Mesodermal cell (in vitro differentiated cells): ENCODE results near the gene C19orf25.

ENCODE experiments used
- H3K27ac ChIP-seq: 2 replicates; pipeline ENCODE4 v1.7.0; 2013; ENCODE audit warnings: mild to moderate bottlenecking, low read depth, low read length, moderate library complexity; ENCODE audit not compliant: severe bottlenecking
- H3K36me3 ChIP-seq: 2 replicates; pipeline ENCODE4 v1.7.1; 2013; ENCODE audit warnings: mild to moderate bottlenecking, low read length, moderate library complexity; ENCODE audit not compliant: control insufficient read depth, insufficient read depth
- H3K4me1 ChIP-seq: one replicate; pipeline ENCODE4 v1.7.1; 2013; ENCODE audit warnings: mild to moderate bottlenecking, low read length; ENCODE audit not compliant: insufficient read depth, control insufficient read depth, poor library complexity, severe bottlenecking
- H3K4me3 ChIP-seq: 2 replicates; pipeline ENCODE4 v1.7.0; 2013; ENCODE audit warnings: low read length, control low read depth, mild to moderate bottlenecking; ENCODE audit not compliant: insufficient read depth, poor library complexity, severe bottlenecking; ENCODE audit errors: extremely low read depth
- H3K9me3 ChIP-seq: 2 replicates; pipeline ENCODE4 v1.7.1; 2013; ENCODE audit warnings: mild to moderate bottlenecking, low read length, moderate library complexity; ENCODE audit not compliant: control insufficient read depth
- WGBS, 2 experiments: methylation state at CpG; one replicate each; pipeline ENCODE4 v1.1.5; 2013; ENCODE audit warnings: missing lambda C conversion rate in 2 of 2; ENCODE audit not compliant: insufficient coverage in 2 of 2; 5-methylcytosine and 5-hydroxymethylcytosine counted together

C19orf25 gene

GRCh38 chr19:1467490-1468273 lies 11.3 kb downstream of the C19orf25 start:
- H3K27ac ChIP-seq, result no peak overlapping the region
- 4 to 6% methylated on average over 79 to 83 of the region's 92 CpGs for WGBS, 2 experiments
- H3K36me3 ChIP-seq, result no peaks in the 10 kb centered on the region
- H3K9me3 ChIP-seq, result no peaks in the 10 kb centered on the region
- peaks cover 23% of the 10 kb centered on the region for H3K4me1 ChIP-seq
- no peak overlapping the region for H3K4me3 ChIP-seq

- Histone ChIP-seq H3K27ac (no peak overlapping the region), H3K4me3 (no peak overlapping the region), H3K36me3 (no peaks in the 10 kb centered on the region), H3K4me1 (peaks cover 23% of the 10 kb centered on the region), H3K9me3 (no peaks in the 10 kb centered on the region)
- 4 to 5% methylated on average over 34 to 36 of the region's 36 CpGs for WGBS, 2 experiments
These were observed 11.9 kb downstream of the C19orf25 start for GRCh38 chr19:1467215-1467489.

DNA sequence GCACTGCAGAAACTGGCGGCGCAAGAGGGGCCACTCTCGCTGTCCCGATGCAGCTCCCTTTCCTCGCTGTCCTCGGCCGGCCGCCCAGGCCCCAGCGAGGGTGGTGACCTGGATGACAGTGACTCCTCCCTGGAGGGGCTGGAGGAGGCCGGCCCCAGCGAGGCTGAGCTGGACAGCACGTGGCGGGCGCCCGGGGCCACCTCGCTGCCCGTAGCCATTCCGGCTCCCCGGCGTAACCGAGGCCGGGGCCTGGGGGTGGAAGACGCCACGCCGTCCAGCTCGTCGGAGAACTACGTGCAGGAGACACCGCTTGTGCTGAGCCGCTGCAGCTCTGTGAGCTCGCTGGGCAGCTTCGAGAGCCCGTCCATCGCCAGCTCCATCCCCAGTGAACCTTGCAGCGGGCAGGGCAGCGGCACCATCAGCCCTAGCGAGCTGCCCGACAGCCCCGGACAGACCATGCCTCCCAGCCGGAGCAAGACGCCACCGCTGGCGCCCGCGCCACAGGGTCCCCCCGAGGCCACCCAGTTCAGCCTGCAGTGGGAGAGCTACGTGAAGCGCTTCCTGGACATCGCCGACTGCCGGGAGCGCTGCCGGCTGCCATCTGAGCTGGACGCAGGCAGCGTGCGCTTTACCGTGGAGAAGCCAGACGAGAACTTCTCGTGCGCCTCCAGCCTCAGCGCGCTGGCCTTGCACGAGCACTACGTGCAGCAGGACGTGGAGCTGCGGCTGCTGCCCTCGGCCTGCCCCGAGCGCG lies 12.4 kb downstream of the C19orf25 start:
- Histone ChIP-seq H3K4me1 (peaks cover 20% of the 10 kb centered on the region), H3K4me3 (no peak overlapping the region), H3K9me3 (no peaks in the 10 kb centered on the region), H3K27ac (no peak overlapping the region), H3K36me3 (no peaks in the 10 kb centered on the region)
- 9 to 11% methylated on average over 57 to 70 of the region's 70 CpGs for WGBS, 2 experiments

- no peak overlapping the region for H3K27ac ChIP-seq
- 22 to 23% methylated on average over 34 to 40 of the region's 41 CpGs for WGBS, 2 experiments
- peaks cover 18% of the 10 kb centered on the region for H3K4me1 ChIP-seq
- H3K9me3 ChIP-seq, result no peaks in the 10 kb centered on the region
- no peak overlapping the region for H3K4me3 ChIP-seq
- no peaks in the 10 kb centered on the region for H3K36me3 ChIP-seq
These were observed 13.0 kb downstream of the C19orf25 start for GRCh38 chr19:1466018-1466460.

DNA sequence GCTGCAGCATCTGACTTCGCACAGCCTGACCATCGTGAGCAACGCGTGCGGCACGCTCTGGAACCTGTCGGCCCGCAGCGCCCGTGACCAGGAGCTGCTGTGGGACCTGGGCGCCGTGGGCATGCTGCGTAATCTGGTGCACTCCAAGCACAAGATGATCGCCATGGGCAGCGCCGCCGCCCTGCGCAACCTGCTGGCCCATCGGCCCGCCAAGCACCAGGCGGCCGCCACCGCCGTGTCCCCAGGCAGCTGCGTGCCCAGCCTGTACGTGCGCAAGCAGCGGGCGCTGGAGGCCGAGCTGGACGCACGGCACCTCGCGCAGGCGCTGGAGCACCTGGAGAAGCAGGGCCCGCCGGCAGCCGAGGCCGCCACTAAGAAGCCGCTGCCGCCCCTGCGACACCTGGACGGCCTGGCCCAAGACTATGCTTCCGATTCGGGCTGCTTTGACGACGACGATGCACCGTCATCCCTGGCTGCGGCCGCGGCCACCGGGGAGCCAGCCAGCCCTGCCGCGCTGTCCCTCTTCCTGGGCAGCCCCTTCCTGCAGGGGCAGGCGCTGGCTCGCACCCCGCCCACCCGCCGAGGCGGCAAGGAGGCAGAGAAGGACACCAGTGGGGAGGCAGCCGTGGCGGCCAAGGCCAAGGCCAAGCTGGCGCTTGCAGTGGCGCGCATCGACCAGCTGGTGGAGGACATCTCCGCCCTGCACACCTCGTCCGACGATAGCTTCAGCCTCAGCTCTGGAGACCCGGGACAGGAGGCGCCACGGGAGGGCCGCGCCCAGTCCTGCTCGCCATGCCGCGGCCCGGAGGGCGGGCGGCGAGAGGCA lies 13.6 kb downstream of the C19orf25 start:
- peaks cover 14% of the 10 kb centered on the region for H3K4me1 ChIP-seq
- no peaks in the 10 kb centered on the region for H3K36me3 ChIP-seq
- H3K27ac ChIP-seq, result no peak overlapping the region
- H3K4me3 ChIP-seq, result no peak overlapping the region
- no peaks in the 10 kb centered on the region for H3K9me3 ChIP-seq
- 20 to 25% methylated on average over 54 to 83 of the region's 83 CpGs for WGBS, 2 experiments

DNA sequence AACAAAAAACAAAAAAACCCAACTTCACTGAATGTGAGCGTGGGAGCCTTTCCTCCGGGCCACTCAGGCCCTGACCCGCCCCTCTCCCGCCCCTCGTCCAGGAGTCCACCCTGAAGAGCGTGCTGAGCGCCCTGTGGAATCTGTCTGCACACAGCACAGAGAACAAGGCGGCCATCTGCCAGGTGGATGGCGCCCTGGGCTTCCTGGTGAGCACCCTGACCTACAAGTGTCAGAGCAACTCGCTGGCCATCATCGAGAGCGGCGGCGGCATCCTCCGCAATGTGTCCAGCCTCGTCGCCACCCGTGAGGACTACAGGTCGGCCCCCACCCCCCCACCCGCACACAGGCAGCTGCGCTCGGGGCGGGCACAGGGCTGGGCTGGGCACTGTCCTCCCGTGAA lies 17.2 kb downstream of the C19orf25 start:
- Histone ChIP-seq H3K4me3 (no peak overlapping the region), H3K9me3 (no peaks in the 10 kb centered on the region), H3K27ac (no peak overlapping the region), H3K4me1 (peaks cover 8% of the 10 kb centered on the region), H3K36me3 (no peaks in the 10 kb centered on the region)
- 75 to 90% methylated on average over 9 to 24 of the region's 24 CpGs for WGBS, 2 experiments

DNA sequence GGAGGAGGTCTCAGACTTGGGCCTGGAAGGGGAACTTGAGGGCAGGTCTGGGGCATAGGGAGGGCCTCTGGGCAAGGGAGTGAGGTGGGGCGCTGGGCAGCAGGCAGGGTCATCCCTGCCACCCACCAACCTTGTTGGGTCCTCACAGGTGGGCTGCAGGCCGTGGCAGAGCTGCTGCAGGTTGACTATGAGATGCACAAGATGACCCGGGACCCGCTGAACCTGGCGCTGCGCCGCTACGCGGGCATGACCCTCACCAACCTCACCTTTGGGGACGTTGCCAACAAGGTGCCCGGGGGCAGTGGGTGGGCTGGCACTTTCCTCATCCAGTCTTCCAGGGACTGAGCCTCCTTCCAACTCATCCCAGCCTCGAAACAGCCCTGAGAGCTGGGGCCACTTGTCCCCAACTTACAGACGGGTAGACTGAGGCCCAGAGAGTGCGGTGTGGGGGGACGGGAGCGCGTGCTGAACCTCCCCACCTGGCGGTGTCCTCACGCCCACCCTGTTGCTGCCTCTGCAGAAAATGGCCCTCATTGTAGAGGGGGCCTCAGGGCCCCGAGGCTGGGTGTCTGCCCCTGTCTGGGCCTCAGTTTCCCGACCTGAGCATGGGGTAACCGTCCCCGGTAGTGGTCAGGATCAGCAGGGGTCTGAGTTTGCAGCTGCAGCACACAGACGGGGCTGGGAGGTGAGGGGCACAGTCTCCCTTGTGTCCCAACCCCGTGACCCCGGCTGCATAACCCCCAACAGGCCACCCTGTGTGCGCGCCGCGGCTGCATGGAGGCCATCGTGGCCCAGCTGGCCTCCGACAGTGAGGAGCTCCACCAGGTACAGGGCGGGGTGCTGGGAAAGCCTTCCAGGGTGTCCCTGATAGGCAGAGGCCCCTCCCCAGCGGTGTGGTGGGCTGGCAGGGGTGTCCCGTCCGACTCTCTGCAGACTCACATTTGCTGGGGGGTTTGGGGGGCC lies 18.7 kb downstream of the C19orf25 start:
- Histone ChIP-seq H3K27ac (no peak overlapping the region), H3K36me3 (no peaks in the 10 kb centered on the region), H3K4me3 (no peak overlapping the region), H3K9me3 (no peaks in the 10 kb centered on the region), H3K4me1 (peaks cover 5% of the 10 kb centered on the region)
- 93 to 94% methylated on average over 30 to 32 of the region's 36 CpGs for WGBS, 2 experiments

GRCh38 chr19:1459479-1459878 lies 19.5 kb downstream of the C19orf25 start:
- H3K36me3 ChIP-seq, result no peaks in the 10 kb centered on the region
- H3K4me3 ChIP-seq, result no peak overlapping the region
- no peaks in the 10 kb centered on the region for H3K9me3 ChIP-seq
- WGBS, 2 experiments, result 85 to 87% methylated on average over 3 to 4 of the region's 9 CpGs
- H3K27ac ChIP-seq, result no peak overlapping the region
- peaks cover 5% of the 10 kb centered on the region for H3K4me1 ChIP-seq

- no peak overlapping the region for H3K27ac ChIP-seq
- H3K4me1 ChIP-seq, result peaks cover 5% of the 10 kb centered on the region
- WGBS, 2 experiments, result 89% methylated on average over 15 to 16 of the region's 16 CpGs
- H3K36me3 ChIP-seq, result no peaks in the 10 kb centered on the region
- no peaks in the 10 kb centered on the region for H3K9me3 ChIP-seq
- H3K4me3 ChIP-seq, result no peak overlapping the region
These were observed 21.1 kb downstream of the C19orf25 start for GRCh38 chr19:1457892-1458291.
